Right atrium auricular region (tissue), 2 donors: ENCODE results near the gene PNPLA7. TPM values are rescaled to one million over a fixed set of nuclear protein-coding genes. Genes with fewer than 3 reads are reported as not detected.
"Not testable (repeated sequence)": the region's sequence is repeated elsewhere in the genome, so short reads cannot be mapped to it uniquely, and the experiment has no call there.

Experiments
- DNase-seq: peaks from one replicate; pipeline ENCODE4 v3.0.0-alpha.2; 2019; ENCODE audit warnings: low spot score
- H3K27ac ChIP-seq, 2 donors: fragments of 200-600 bp; sonication (generic); 1 replicate in 1 of 2; 2 replicates in 1 of 2; pipeline ENCODE4 v1.5.1; 2016 to 2019
- H3K27me3 ChIP-seq, 2 donors: fragments of 200-600 bp; sonication (generic); one replicate each; pipeline versions ENCODE4 v1.5.1 to v1.6.0; 2017 to 2019
- H3K36me3 ChIP-seq: fragments of 200-600 bp; sonication (generic); one replicate; pipeline ENCODE4 v1.5.1; 2016
- H3K4me1 ChIP-seq, 2 donors: fragments of 200-600 bp; sonication (generic); one replicate each; pipeline versions ENCODE4 v1.5.1 to v1.6.0; 2017 to 2019
- H3K4me3 ChIP-seq, 2 donors: fragments of 200-600 bp; sonication (generic); 1 replicate in 1 of 2; 2 replicates in 1 of 2; pipeline ENCODE4 v1.5.1; 2017 to 2019; ENCODE audit warnings: mild to moderate bottlenecking in 1 of 2, moderate library complexity in 1 of 2
- H3K9me3 ChIP-seq, 2 donors: fragments of 200-600 bp; sonication (generic); one replicate each; pipeline ENCODE4 v1.5.1; 2019
- total RNA-seq, 2 donors: library from RNA; depleted of rRNA; stranded (reverse); fragments of >200 nt; gene quantifications; one replicate each; pipeline ENCODE4 v1.1.0, GENCODE V29; 2016
- TF ChIP-seq, protein P1 (sequence below), 2 donors: fragments of 200-600 bp; sonication (generic); IDR thresholded peaks; one replicate each; pipeline ENCODE4 v1.5.1; 2019; ENCODE audit warnings: antibody characterized with exemption in 2 of 2

The PNPLA7 gene
- total RNA-seq, 2 donors from 2014 or later: 4.4 to 4.6 TPM

DNA sequence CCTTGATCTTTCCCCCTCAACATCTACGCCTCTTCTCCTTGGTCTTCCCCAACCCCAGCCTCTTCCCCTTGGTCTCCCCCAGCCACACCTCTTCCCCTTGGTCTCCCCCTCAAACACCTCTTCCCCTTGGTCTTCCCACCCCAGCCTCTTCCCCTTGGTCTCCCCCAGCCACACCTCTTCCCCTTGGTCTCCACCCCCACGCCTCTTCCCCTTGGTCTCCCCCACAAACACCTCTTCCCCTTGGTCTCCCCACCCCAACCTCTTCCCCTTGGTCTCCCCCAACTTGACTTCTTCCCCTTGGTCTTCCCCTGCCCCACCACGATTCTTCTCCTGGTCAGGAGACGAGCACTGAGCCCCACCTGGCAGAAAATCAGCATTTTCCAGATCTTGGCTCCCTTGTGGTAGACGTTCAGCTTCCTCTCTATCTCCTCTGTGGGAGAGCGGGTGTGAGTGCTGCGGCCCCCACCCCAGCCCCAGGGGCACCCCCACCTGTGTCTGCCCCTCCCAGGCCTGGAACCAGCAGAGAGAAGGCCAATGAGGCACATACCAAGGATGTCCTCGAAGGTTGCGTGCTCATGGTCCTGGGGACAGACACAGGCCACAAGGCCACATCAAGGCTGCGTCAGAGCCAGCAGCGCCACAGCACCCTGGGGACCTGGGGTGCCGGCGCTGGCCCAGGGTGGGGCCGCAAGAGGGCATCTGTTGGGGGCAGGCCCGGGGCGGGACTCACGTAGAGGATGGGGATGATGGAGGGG lies 98.0 kb downstream of the PNPLA7 start:
- Histone ChIP-seq H3K27me3 (no peaks in the 10 kb centered on the region), H3K36me3 (peaks cover 10% of the 10 kb centered on the region), H3K9me3 (no peaks in the 10 kb centered on the region), H3K4me1 (peaks cover 0 to 20% of the 10 kb centered on the region in 2 donors), H3K27ac (no peak overlapping the region), H3K4me3 (no peak overlapping the region)
- DNase-seq: no peak
- TF ChIP-seq, protein P1, sequence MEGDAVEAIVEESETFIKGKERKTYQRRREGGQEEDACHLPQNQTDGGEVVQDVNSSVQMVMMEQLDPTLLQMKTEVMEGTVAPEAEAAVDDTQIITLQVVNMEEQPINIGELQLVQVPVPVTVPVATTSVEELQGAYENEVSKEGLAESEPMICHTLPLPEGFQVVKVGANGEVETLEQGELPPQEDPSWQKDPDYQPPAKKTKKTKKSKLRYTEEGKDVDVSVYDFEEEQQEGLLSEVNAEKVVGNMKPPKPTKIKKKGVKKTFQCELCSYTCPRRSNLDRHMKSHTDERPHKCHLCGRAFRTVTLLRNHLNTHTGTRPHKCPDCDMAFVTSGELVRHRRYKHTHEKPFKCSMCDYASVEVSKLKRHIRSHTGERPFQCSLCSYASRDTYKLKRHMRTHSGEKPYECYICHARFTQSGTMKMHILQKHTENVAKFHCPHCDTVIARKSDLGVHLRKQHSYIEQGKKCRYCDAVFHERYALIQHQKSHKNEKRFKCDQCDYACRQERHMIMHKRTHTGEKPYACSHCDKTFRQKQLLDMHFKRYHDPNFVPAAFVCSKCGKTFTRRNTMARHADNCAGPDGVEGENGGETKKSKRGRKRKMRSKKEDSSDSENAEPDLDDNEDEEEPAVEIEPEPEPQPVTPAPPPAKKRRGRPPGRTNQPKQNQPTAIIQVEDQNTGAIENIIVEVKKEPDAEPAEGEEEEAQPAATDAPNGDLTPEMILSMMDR (IDR thresholded peaks at IDR 0.05): no peak

DNA sequence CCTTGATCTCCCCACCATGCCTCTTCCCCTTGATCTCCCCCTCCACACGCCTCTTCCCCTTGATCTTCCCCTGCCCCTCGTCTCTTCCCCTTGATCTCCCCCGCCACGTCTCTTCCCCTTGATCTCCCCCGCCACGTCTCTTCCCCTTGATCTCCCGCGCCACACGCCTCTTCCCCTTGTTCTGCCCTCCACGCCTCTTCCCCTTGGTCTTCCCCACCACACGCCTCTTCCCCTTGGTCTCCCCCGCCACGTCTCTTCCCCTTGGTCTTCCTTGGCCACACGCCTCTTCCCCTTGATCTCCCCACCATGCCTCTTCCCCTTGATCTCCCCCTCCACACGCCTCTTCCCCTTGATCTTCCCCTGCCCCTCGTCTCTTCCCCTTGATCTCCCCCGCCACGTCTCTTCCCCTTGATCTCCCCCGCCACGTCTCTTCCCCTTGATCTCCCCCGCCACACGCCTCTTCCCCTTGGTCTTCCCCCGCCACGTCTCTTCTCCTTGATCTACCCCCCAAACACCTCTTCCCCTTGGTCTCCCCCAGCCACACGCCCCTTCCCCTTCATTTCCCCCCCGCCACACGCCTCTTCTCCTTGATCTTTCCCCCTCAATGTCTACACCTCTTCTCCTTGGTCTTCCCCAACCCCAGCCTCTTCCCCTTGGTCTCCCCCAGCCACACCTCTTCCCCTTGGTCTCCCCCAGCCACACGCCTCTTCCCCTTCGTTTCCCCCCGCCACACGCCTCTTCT lies 98.8 kb downstream of the PNPLA7 start:
- not testable (repeated sequence) for DNase-seq, H3K9me3 ChIP-seq, H3K4me3 ChIP-seq, H3K27me3 ChIP-seq, H3K27ac ChIP-seq
- H3K36me3 ChIP-seq: peaks cover 10% of the 10 kb centered on the region
- H3K4me1 ChIP-seq: peaks cover 0 to 20% of the 10 kb centered on the region in 2 donors

DNA sequence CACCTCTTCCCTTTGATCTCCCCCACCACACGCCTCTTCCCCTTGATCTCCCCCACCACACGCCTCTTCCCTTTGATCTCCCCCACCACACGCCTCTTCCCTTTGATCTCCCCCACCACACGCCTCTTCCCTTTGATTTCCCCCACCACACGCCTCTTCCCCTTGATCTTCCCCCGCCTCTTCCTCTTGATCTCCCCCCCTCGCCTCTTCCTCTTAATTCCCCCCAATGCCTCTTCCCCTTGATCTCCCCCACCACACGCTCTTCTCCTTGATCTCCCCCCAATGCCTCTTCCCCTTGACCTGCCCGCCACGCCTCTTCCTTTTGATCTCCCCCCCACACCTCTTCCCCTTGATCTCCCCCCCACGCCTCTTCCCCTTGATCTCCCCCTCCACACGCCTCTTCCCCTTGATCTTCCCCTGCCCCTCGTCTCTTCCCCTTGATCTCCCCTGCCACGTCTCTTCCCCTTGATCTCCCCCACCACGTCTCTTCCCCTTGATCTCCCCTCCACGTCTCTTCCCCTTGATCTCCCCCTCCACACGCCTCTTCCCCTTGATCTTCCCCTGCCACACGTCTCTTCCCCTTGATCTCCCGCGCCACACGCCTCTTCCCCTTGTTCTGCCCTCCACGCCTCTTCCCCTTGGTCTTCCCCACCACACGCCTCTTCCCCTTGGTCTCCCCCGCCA lies 99.5 kb downstream of the PNPLA7 start:
- not testable (repeated sequence) for H3K4me3 ChIP-seq, H3K9me3 ChIP-seq, H3K27ac ChIP-seq, H3K27me3 ChIP-seq, DNase-seq
- H3K4me1 ChIP-seq: peaks cover 0 to 20% of the 10 kb centered on the region in 2 donors
- H3K36me3 ChIP-seq: peaks cover 10% of the 10 kb centered on the region

DNA sequence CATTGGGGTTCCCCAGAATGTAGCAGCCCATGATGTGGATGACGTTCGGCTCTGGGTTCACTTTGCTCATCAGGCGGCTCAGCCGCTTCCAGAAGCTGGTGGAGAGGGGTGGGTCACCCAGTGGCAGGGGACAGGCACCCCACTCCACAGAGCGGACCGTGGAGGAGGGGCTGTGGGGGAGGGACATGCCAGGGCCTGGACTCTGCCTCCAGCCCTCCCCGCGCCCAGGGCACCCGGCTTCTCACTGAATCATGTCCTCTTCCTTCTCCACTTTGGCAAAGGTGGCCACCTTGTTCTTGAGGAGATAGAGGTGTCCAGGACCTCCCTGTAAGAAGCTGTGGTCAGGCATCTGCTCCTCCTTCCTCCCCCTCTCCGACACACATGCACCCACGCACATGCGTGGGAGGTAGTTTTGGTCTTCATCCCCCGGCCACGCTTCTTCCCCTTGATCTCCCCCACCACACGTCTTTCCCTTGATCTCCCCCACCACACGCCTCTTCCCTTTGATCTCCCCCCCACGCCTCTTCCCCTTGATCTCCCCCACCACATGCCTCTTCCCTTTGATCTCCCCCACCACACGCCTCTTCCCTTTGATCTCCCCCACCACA lies 100.2 kb downstream of the PNPLA7 start:
- H3K4me1 ChIP-seq: peaks cover 0 to 23% of the 10 kb centered on the region in 2 donors
- H3K27ac ChIP-seq: no peak overlapping the region
- H3K27me3 ChIP-seq: no peaks in the 10 kb centered on the region
- no peak for DNase-seq
- H3K4me3 ChIP-seq: no peak overlapping the region
- H3K36me3 ChIP-seq: peaks cover 10% of the 10 kb centered on the region
- TF ChIP-seq, protein P1 (IDR thresholded peaks at IDR 0.05): no peak
- H3K9me3 ChIP-seq: no peaks in the 10 kb centered on the region

DNA sequence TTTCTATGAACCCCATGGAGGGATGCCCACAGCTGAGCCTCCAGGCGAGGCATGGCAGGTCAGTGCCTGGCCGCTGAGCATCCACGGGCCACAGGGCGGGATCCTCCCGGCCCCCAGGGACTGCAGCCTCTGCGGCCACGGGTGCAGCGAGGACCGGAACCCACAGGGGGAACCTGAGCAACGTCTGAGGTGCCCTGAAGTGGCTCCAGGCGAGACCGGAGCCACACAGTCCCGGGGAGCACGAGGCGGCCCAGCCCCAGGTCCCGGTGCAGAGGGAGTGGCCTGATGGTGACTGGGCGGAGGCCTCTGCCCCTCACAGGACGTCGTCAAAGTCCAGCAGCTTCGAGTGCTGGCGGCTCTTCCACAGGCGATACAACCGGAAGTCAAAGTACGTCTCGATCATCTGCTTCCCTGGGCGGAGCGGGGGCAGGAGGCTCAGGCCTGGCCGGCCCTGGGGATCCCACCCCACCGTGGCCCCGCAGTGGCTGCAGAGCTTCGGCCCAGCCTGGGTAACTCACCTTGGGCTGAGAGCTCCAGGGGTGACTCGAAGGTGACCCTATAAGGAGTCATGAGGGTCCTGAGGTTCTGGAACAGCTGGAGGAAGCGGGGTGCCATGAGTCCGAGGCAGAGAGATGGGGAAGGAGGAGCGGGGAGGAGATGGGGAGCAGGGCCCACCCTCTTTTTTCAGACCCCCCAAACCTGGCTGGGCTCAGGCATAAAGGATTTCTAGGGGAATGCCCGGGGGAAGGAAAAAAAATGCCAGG lies 100.9 kb downstream of the PNPLA7 start:
- H3K27ac ChIP-seq: no peak overlapping the region
- H3K4me1 ChIP-seq: peaks cover 0 to 18% of the 10 kb centered on the region in 2 donors
- no peak overlapping the region for H3K4me3 ChIP-seq
- no peak for DNase-seq
- no peaks in the 10 kb centered on the region for H3K9me3 ChIP-seq
- H3K36me3 ChIP-seq: peaks cover 10% of the 10 kb centered on the region
- TF ChIP-seq, protein P1 (IDR thresholded peaks at IDR 0.05): no peak
- no peaks in the 10 kb centered on the region for H3K27me3 ChIP-seq

DNA sequence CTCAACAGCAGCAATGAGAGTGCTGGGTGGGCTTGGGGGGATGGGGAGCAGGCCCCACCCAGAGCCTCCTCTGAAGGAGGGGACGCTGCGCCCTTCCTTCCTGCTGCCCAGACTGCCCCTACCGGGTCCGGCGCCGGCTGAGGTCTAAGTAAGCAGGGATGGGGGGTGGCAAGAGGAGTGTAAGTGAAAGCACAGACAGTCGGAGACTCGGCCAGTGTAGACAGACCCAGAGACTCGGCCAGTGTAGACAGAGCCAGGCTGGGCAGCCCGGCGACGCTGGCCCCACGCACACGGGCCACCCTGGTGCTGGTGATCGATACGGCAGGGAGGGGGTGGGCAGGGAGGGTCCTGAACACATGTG lies 101.6 kb downstream of the PNPLA7 start:
- Histone ChIP-seq H3K4me3 (no peak overlapping the region), H3K9me3 (no peaks in the 10 kb centered on the region), H3K27ac (no peak overlapping the region), H3K4me1 (peaks cover 0 to 13% of the 10 kb centered on the region in 2 donors), H3K27me3 (no peaks in the 10 kb centered on the region), H3K36me3 (peaks cover 10% of the 10 kb centered on the region)
- TF ChIP-seq, protein P1 (IDR thresholded peaks at IDR 0.05): no peak
- DNase-seq: no peak
